Measurements from ENCODE around the gene GATAD2A.

GATAD2A gene

DNA sequence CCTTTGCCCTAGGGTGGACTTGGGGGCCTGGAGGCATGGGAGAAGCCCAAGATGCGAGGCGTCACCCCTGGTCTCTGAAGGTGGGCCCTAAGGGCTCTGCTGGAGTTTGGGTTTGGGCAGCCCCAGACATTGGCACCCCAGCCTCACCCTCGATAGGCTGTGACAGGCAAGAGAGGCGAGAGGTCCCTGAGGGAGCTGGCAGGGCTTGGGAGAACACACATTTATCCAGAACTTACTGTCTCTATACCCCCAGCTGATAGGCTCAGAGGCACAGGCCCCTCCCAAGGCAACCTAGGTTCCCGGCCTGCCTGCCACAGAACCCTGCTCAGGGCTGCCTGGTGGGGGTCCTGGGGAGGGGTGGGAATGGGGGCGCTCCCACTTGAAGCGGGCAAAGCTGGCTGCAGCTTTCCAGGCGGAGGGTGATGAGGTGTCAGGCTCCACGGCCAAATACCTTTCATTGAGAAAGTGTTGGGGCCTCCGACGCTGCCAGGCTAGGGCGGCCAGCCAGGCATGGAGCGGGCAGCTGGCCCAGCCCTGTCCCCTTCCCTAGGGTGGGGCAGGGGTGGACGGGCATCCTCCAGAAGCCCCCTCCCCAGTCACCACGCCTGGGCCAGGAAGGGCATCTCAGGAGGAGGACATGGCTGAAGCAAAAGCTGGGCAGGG, 142.3 kb downstream of the GATAD2A start:
- no peak for DNase-seq (ENCODE audit: low spot score)

DNA sequence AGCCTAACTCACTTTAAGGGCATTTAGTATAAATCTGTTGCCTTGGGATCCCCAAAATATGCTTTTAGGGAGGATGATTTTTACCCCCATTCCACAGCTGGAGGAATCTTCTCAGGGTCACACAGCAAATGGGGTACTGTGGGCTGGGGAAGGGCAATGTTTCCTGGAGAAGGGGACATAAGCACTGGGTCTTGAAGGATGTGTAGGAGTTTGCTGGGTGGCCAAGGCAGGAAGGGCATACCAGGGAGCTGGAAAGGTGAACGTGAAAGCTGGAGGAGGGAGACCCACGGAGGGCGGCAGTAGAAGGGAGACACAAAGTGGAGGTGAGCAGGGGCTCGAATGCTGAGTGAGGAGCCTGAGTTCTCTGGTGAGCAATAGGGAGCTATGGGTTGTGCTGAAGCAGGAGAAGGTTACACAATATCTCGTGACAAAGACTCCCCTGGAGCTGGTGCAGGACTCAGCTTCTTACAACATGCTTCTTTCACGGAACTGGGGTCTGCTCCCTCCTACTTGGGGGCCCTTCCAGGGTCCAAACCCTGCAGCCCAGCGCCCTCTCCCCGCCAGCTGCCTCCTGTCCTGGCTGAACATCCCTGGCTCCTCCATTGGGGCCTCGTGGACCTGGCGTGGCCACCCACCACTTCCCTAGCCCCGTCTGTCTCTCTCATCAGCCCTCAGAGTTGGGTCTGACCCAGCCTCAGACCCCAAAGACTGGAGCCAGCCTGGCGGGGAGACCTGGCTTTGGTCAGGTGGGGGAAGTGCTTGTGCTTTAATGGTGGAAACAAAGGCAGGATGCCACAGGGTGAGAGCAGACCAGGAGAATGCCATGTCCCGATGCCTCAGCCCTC, 143.7 kb downstream of the GATAD2A start:
- no peak for DNase-seq (ENCODE audit: low spot score)

DNA sequence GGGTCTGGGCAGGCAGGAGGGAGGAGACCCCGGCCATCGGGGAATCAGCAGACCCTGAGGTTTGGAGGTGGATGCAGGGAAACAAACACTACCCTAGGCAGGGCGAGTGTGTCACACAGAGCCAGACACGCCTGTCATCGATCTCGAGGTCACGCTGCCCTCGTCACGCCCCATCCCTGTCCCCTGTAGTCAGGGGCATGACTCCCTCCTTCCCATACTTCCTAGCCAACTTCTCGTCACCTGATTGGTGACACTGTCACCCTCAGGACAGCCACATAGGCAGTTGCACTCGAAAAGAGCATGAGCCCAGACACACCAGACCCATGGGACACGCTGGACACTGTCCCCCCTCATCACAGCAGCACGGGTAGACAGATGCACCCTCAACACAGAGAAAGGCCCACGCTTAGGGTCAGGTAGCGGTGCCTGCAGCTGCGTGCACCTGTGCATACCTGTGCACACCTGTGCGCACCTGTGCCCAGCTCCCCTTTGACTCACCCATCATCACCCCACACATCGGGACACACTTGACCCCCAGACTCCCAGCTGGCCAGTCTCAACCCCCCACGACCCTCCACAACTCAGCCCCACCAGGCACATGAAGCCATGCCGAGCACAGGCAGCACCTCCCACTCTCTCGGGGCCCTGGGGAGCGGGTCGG, 144.5 kb downstream of the GATAD2A start:
- no peak for DNase-seq (ENCODE audit: low spot score)

DNA sequence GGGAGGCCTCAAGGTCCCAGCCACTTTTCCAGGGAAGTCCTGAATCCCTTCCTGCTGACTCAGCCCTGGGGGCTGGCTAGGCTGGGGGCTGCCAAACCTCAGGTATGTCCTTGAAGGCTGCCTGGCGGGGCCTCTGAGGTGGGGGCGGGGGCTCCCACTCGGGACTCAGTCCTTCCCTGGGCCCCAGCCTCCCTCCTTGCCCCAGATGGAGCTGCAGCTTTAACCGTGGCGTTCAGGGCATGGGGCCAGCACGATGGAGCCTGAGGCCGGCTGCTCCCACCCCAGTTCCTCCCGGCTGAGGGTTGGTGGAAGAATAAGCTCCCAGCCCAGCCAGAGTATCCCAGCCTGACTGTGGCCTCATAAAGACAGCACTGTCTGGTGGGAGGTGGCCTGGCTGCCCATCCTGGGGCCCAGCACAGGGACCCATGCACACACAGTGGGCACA, 145.0 kb downstream of the GATAD2A start:
- DNase-seq (ENCODE audit: low spot score) = no peak

DNA sequence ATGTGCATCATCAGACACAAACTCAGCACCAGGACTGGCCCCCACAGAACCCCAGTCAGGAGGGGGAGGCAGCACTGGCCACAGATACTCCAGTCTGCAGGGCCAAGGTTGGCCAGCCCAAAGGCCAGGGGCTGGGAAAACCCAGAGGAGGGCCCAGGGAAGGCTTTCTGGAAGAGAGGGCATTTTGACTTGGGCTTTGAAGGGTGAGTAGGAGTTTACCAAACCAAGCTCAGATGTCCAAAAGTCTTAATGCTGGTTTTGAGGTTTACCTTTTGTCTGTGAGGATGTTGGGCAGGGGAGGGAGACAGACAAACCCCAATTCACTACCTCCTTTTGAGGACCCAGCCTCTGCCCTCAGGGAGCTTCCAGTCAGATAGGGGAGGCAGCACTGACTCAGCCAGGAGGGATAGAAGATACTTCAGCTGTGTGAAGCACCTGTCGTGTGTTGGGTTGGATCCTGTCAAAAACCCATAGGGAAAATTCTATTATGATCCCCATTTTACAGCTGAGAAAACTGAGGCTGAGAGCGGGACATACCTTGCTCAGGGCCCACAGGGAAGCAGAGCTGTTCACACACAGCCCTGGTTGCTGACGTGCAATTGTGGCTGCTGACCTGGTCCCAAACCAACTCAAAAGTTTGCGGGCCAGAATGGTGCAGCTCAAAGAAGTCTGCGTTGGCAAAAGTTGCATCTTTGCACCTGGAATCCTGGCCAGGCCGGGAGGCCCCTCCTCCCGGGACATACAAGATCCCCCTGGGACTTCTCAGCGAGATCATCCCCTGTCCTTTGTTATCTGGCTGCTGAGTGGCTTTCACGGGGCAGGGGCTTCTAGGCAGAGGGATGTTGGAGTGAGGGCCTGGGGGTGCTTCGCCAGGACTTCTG, 145.7 kb downstream of the GATAD2A start:
- no peak for DNase-seq (ENCODE audit: low spot score)

DNA sequence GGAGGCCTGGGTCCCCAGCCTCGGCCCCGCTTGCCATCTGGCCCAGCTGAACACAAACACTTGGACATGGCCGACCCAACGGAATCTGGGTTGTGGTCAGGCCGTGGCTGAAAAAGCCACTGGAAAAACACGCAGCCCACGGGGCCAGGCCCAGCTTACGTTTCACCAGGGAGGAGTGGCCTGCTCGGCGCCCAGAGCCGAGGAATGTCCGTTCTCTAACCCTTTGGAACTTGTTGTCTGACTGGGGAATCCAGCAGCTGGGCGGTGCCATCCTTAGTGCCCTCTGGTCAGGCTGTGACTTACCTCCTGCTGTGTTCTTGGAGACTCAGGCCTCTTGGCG, 146.3 kb downstream of the GATAD2A start:
- DNase-seq (ENCODE audit: low spot score) = no peak

DNA sequence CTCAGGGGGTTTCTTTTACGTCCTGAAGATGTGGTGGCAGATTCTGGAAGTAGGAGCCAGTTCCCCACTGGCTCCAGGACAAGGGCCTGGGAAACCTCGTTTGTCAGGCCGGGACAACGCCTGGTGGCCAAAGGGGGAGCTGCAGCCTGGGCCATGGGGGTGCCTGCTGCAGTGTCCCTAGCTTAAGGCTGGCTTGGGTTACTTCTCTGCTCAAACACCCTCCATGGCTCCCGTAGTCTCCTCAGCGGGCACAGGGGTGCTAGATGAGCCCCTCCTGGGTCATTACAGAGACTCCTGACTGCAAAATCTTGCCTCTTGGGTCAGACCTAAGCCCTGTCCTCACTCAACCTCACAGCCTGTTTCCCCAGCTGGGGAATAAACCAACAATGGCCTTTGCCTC, 147.3 kb downstream of the GATAD2A start:
- no peak for DNase-seq (ENCODE audit: low spot score)

DNA sequence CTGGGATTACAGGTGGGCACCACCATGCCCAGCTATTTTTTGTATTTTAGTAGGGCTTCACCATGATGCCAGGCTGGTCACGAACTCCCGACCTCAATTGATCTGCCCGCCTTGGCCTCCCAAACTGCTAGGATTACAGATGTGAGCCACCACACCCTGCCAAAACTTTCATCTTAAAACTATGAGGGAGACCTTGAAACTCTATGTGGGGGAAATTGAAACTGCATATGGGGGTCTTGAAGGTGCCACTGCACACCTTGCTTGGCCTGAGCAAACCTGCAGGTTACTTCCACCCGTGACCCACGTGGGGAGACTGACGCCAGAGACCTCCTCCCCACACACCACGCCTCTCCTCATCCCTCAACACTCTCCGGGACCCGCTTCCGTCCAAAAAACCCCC, 148.2 kb downstream of the GATAD2A start:
- no peak for DNase-seq (ENCODE audit: low spot score)

DNA sequence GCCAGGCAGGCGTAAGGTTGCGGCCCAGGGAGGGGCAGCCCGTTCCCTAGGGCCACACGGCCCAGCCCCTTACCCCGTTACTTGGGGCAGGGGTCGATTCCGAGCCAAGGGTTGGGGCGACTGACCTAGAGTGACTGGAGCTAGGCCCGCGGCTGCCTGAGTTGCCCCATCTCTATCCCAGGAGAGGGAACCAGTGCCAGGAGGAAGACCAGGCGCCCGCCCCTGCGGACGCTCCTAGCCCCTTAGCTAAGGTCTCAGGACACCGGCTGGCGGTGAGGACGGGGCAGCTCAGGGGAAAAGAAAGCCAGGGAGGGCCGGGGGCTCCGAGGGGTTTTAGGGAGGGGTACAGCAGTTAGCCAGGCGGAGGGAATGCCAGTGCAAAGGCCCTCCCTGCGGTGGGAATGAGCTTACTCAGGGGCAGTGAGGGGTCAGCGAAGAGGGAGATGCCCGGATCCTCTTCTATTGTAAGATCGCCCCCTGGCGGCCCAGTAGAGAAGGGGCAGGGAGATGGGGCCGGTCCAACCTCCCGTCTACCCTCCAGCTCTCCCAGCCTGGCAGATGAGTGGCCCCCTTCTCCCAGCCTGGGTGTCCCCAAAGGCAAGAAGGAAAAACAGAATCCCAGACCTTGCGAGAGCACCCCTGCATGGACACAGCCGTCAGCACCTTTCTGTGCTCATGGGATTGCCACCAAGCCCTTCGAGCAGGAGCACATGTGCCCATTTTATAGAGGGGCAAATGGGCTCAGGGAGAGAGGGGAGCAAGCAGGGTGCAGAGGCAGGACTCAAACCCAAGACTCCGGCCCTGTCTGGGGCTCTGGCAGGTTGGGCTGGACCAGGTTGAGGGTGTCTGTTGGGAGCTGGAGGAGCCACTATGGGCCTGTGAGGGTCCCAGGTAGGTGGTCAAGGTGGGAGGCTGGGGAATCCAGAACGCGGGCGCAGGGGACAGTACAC, 148.9 kb downstream of the GATAD2A start:
- no peak for DNase-seq (ENCODE audit: low spot score)

DNA sequence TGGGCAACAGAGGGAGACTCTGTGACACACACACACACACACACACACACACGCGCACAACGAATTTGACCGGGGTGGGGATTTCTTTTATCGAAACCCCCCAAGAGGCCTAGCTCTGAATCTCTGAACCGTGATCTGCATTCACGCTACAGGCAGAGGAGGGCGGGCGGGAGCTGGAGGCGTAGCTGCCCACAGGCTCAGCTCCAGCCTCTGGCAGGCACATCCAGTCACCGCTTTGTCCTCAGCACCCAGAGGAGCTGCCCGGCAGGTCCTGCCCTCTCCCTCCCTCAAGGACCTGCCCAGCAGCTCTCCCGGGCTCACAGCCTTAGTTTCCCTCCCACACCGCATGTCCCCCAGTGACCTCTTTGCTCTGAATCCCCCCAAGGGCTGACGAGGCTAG, 152.6 kb downstream of the GATAD2A start:
- DNase-seq (ENCODE audit: low spot score) = no peak

All from Ammon's horn (tissue), 1 donor.